SJCRH30 (cell line): Measurements from ENCODE around the gene SORBS1. TPM values are rescaled to one million over a fixed set of nuclear protein-coding genes. Genes with fewer than 3 reads are reported as not detected.

Experiments used
- DNase-seq, 2 experiments: peaks; one replicate each; pipeline ENCODE4 v3.0.0-alpha.2; 2015 to 2020
- H3K27ac ChIP-seq: fragments of 250-450 bp; sonication (Bioruptor Pico); 2 replicates; pipeline ENCODE4 v1.5.1; 2020; ENCODE audit warnings: mild to moderate bottlenecking, moderate library complexity
- H3K27me3 ChIP-seq: fragments of 250-450 bp; sonication (Bioruptor Pico); 2 replicates; pipeline ENCODE4 v1.5.1; 2020; ENCODE audit warnings: mild to moderate bottlenecking, moderate library complexity
- H3K36me3 ChIP-seq: fragments of 250-450 bp; sonication (Bioruptor Pico); 2 replicates; pipeline ENCODE4 v1.5.1; 2020; ENCODE audit warnings: mild to moderate bottlenecking, moderate library complexity
- H3K4me1 ChIP-seq: fragments of 250-450 bp; sonication (Bioruptor Pico); 2 replicates; pipeline ENCODE4 v1.5.1; 2020; ENCODE audit warnings: mild to moderate bottlenecking, moderate library complexity
- H3K4me3 ChIP-seq: fragments of 250-450 bp; sonication (Bioruptor Pico); 2 replicates; pipeline ENCODE4 v1.5.1; 2020; ENCODE audit warnings: mild to moderate bottlenecking, moderate library complexity
- H3K9me3 ChIP-seq: fragments of 250-450 bp; sonication (Bioruptor Pico); replicated peaks from 2 replicates; pipeline ENCODE4 v1.5.1; 2020; ENCODE audit warnings: mild to moderate bottlenecking, moderate library complexity
- total RNA-seq: library from RNA; depleted of rRNA; stranded (reverse); fragments of >200 nt; shearing (Covaris generic); gene quantifications from 2 replicates; pipeline ENCODE4 v1.2.3, GENCODE V29; 2014

The SORBS1 gene
- total RNA-seq, 1 experiment from 2014 or later, result 17.1 TPM

- Histone ChIP-seq H3K27me3 (no peaks in the 10 kb centered on the region), H3K27ac (no peak overlapping the region), H3K9me3 (no peaks in the 10 kb centered on the region), H3K4me1 (no peaks in the 10 kb centered on the region), H3K4me3 (no peak overlapping the region), H3K36me3 (no peaks in the 10 kb centered on the region)
- DNase-seq, result no peak
Measured at GRCh38 chr10:95558593-95559320, 2.4 kb downstream of the SORBS1 start.

GRCh38 chr10:95556994-95557767 is 4.0 kb downstream of the SORBS1 start:
- H3K4me1 ChIP-seq, result no peaks in the 10 kb centered on the region

GRCh38 chr10:95553674-95554073 is 7.5 kb downstream of the SORBS1 start:
- H3K9me3 ChIP-seq, result no peaks in the 10 kb centered on the region
- DNase-seq, result no peak
- H3K27me3 ChIP-seq, result no peaks in the 10 kb centered on the region
- H3K4me3 ChIP-seq, result no peak overlapping the region
- H3K27ac ChIP-seq, result no peak overlapping the region
- H3K36me3 ChIP-seq, result no peaks in the 10 kb centered on the region
- no peaks in the 10 kb centered on the region for H3K4me1 ChIP-seq

More at GRCh38 chr10:95556994-95557767, 4.0 kb downstream of the SORBS1 start:
- H3K4me3 ChIP-seq, result no peak overlapping the region
- H3K36me3 ChIP-seq, result no peaks in the 10 kb centered on the region
- no peak overlapping the region for H3K27ac ChIP-seq
- H3K27me3 ChIP-seq, result no peaks in the 10 kb centered on the region
- no peak for DNase-seq
- no peaks in the 10 kb centered on the region for H3K9me3 ChIP-seq

- no peaks in the 10 kb centered on the region for H3K36me3 ChIP-seq
- no peaks in the 10 kb centered on the region for H3K4me1 ChIP-seq
- no peaks in the 10 kb centered on the region for H3K9me3 ChIP-seq
- no peak overlapping the region for H3K4me3 ChIP-seq
- DNase-seq, result no peak
- H3K27ac ChIP-seq, result no peak overlapping the region
- no peaks in the 10 kb centered on the region for H3K27me3 ChIP-seq
Measured at GRCh38 chr10:95552679-95553342, 8.4 kb downstream of the SORBS1 start.

GRCh38 chr10:95550073-95550672 is 11.0 kb downstream of the SORBS1 start:
- H3K36me3 ChIP-seq, result no peaks in the 10 kb centered on the region
- peaks cover 11% of the 10 kb centered on the region for H3K4me1 ChIP-seq
- H3K9me3 ChIP-seq, result no peaks in the 10 kb centered on the region
- H3K4me3 ChIP-seq, result no peak overlapping the region
- peak in 1 of 2 experiments; percentile 32 for DNase-seq
- H3K27ac ChIP-seq, result no peak overlapping the region
- no peaks in the 10 kb centered on the region for H3K27me3 ChIP-seq

GRCh38 chr10:95547791-95548435 is 13.3 kb downstream of the SORBS1 start:
- DNase-seq, result no peak
- Histone ChIP-seq H3K36me3 (no peaks in the 10 kb centered on the region), H3K4me1 (peaks cover 31% of the 10 kb centered on the region), H3K27ac (no peak overlapping the region), H3K27me3 (no peaks in the 10 kb centered on the region), H3K4me3 (no peak overlapping the region), H3K9me3 (no peaks in the 10 kb centered on the region)

GRCh38 chr10:95547197-95547596 is 14.0 kb downstream of the SORBS1 start:
- Histone ChIP-seq H3K9me3 (no peaks in the 10 kb centered on the region), H3K36me3 (no peaks in the 10 kb centered on the region), H3K4me1 (peaks cover 31% of the 10 kb centered on the region), H3K4me3 (no peak overlapping the region), H3K27ac (no peak overlapping the region), H3K27me3 (no peaks in the 10 kb centered on the region)
- no peak for DNase-seq

- H3K36me3 ChIP-seq, result no peaks in the 10 kb centered on the region
- DNase-seq, result no peak
- no peaks in the 10 kb centered on the region for H3K9me3 ChIP-seq
- peak overlapping the region; percentile 100 for H3K27ac ChIP-seq
- peaks cover 31% of the 10 kb centered on the region for H3K4me1 ChIP-seq
- H3K27me3 ChIP-seq, result no peaks in the 10 kb centered on the region
- H3K4me3 ChIP-seq, result no peak overlapping the region
Measured at GRCh38 chr10:95545981-95546380, 15.2 kb downstream of the SORBS1 start.

GRCh38 chr10:95544783-95545500 is 16.2 kb downstream of the SORBS1 start:
- no peaks in the 10 kb centered on the region for H3K36me3 ChIP-seq
- H3K27ac ChIP-seq, result peak overlapping the region; percentile 100
- H3K9me3 ChIP-seq, result no peaks in the 10 kb centered on the region
- no peaks in the 10 kb centered on the region for H3K27me3 ChIP-seq
- peak overlapping the region; percentile 9 for H3K4me3 ChIP-seq
- peak; percentile 88 to 93 for DNase-seq
- peaks cover 34% of the 10 kb centered on the region for H3K4me1 ChIP-seq

GRCh38 chr10:95543459-95543858 is 17.7 kb downstream of the SORBS1 start:
- Histone ChIP-seq H3K27ac (peak overlapping the region; percentile 100), H3K4me3 (no peak overlapping the region), H3K9me3 (no peaks in the 10 kb centered on the region), H3K36me3 (no peaks in the 10 kb centered on the region), H3K27me3 (no peaks in the 10 kb centered on the region), H3K4me1 (peaks cover 39% of the 10 kb centered on the region)
- DNase-seq, result no peak

- Histone ChIP-seq H3K4me3 (no peak overlapping the region), H3K27ac (no peak overlapping the region), H3K36me3 (no peaks in the 10 kb centered on the region), H3K4me1 (peaks cover 39% of the 10 kb centered on the region), H3K27me3 (no peaks in the 10 kb centered on the region), H3K9me3 (no peaks in the 10 kb centered on the region)
- no peak for DNase-seq
Measured at GRCh38 chr10:95542761-95543160, 18.4 kb downstream of the SORBS1 start.

- DNase-seq, result no peak
- H3K36me3 ChIP-seq, result no peaks in the 10 kb centered on the region
- no peaks in the 10 kb centered on the region for H3K9me3 ChIP-seq
- no peak overlapping the region for H3K4me3 ChIP-seq
- no peak overlapping the region for H3K27ac ChIP-seq
- peaks cover 39% of the 10 kb centered on the region for H3K4me1 ChIP-seq
- H3K27me3 ChIP-seq, result no peaks in the 10 kb centered on the region
Measured at GRCh38 chr10:95542330-95542729, 18.8 kb downstream of the SORBS1 start.

- Histone ChIP-seq H3K4me3 (no peak overlapping the region), H3K4me1 (peaks cover 32% of the 10 kb centered on the region), H3K27me3 (no peaks in the 10 kb centered on the region), H3K9me3 (no peaks in the 10 kb centered on the region), H3K27ac (no peak overlapping the region), H3K36me3 (no peaks in the 10 kb centered on the region)
- no peak for DNase-seq
Measured at GRCh38 chr10:95540514-95541052, 20.6 kb downstream of the SORBS1 start.
